Endothelial cell of umbilical vein (primary cell): ENCODE data around the gene RNPEPL1. TPM values are rescaled to one million over a fixed set of nuclear protein-coding genes. Genes with fewer than 3 reads are reported as not detected.

Experiments used
- BruUV-seq: library from RNA; stranded (reverse); fragments of 400-500 nt; replicated peaks from 2 replicates; lab custom pipeline; 2021; lab: Mats Ljungman, UMichigan
- CTCF ChIA-PET: fragments of 300-600, 350-600 bp; sonication (Branson Sonifier 250); formaldehyde crosslinking; loops from one replicate; lab custom pipeline; 2021; ENCODE audit warnings: antibody characterized with exemption, inconsistent platforms; lab: Charles Lee
- POLR2A ChIA-PET: fragments of 300-600, 350-600 bp; sonication (Branson Sonifier 250); formaldehyde crosslinking; loops from one replicate; lab custom pipeline; 2021; ENCODE audit warnings: antibody characterized with exemption, inconsistent platforms; lab: Charles Lee
- DNase-seq: peaks from one replicate; pipeline ENCODE4 v3.0.0-alpha.2; 2011; ENCODE audit warnings: low read depth, low spot score
- FAIRE-seq: peaks from 2 replicates; lab custom pipeline; 2011; peaks lifted over from hg19 to GRCh38; lab: Jason Lieb, UNC
- H2AFZ ChIP-seq: 2 replicates; pipeline ENCODE4 v1.6.0; 2012; ENCODE audit warnings: low read depth, low read length, control low read depth, inconsistent platforms
- H3K27ac ChIP-seq: 2 replicates; pipeline ENCODE4 v1.5.1; 2011; ENCODE audit warnings: low read depth, mild to moderate bottlenecking, control low read depth, low read length, moderate library complexity; ENCODE audit not compliant: insufficient read depth
- H3K27me3 ChIP-seq, 2 experiments: 2 replicates each; pipeline versions ENCODE4 v1.6.0 to v1.6.1; 2011; ENCODE audit warnings: low read length in 2 of 2, mixed read lengths in 1 of 2; ENCODE audit not compliant: control insufficient read depth in 2 of 2, insufficient read depth in 2 of 2
- H3K36me3 ChIP-seq, 2 experiments: 2 replicates in 1 of 2; 3 replicates in 1 of 2; pipeline ENCODE4 v1.5.1; 2011; ENCODE audit warnings: low read length in 2 of 2, mild to moderate bottlenecking in 1 of 2, moderate library complexity in 1 of 2; ENCODE audit not compliant: control insufficient read depth in 2 of 2, insufficient read depth in 2 of 2; ENCODE audit errors: extremely low read depth in 1 of 2
- H3K4me1 ChIP-seq: 3 replicates; pipeline ENCODE4 v1.5.1; 2011; ENCODE audit warnings: mild to moderate bottlenecking, low read length; ENCODE audit not compliant: control insufficient read depth, insufficient read depth; ENCODE audit errors: extremely low read depth
- H3K4me2 ChIP-seq: 2 replicates; pipeline ENCODE4 v1.6.1; 2011; ENCODE audit warnings: low read length, control low read depth, mixed read lengths; ENCODE audit not compliant: insufficient read depth
- H3K4me3 ChIP-seq, 3 experiments: fragments of 200-600 bp in 1 of 3; sonication (generic), shearing (Covaris generic) in 1 of 3; replicated peaks in 1 of 3; 2 replicates each; pipeline ENCODE4 v1.5.1; 2011 to 2016; ENCODE audit warnings: control low read depth in 3 of 3, low read length in 3 of 3, mild to moderate bottlenecking in 2 of 3, inconsistent platforms in 1 of 3, low read depth in 1 of 3, moderate library complexity in 1 of 3; ENCODE audit not compliant: insufficient read depth in 1 of 3
- H3K79me2 ChIP-seq: 2 replicates; pipeline ENCODE4 v1.6.0; 2012; ENCODE audit warnings: low read length, inconsistent platforms; ENCODE audit not compliant: control insufficient read depth, insufficient read depth
- H3K9ac ChIP-seq: replicated peaks from 2 replicates; pipeline ENCODE3; 2011; ENCODE audit warnings: low read length, control low read depth; ENCODE audit not compliant: insufficient read depth; ENCODE audit errors: extremely low read depth
- H3K9me1 ChIP-seq: replicated peaks from 3 replicates; pipeline ENCODE4 v1.6.0; 2011; ENCODE audit warnings: mild to moderate bottlenecking, low read length; ENCODE audit not compliant: control insufficient read depth, insufficient read depth; ENCODE audit errors: extremely low read depth
- H3K9me3 ChIP-seq: replicated peaks from 2 replicates; pipeline ENCODE4 v1.5.1; 2012; ENCODE audit warnings: low read length, inconsistent platforms; ENCODE audit not compliant: control insufficient read depth, insufficient read depth
- H4K20me1 ChIP-seq: replicated peaks from 2 replicates; pipeline ENCODE3; 2011; ENCODE audit warnings: mild to moderate bottlenecking, low read length; ENCODE audit not compliant: control insufficient read depth, insufficient read depth; ENCODE audit errors: extremely low read depth
- EZH2 ChIP-seq: IDR thresholded peaks from 2 replicates; pipeline ENCODE4 v1.6.1; 2012; ENCODE audit warnings: borderline replicate concordance, low read depth, mild to moderate bottlenecking, moderate library complexity, low read length, inconsistent platforms; ENCODE audit not compliant: severe bottlenecking
- FOS ChIP-seq: IDR thresholded peaks from 2 replicates; pipeline ENCODE4 v1.6.1; 2011; ENCODE audit warnings: mild to moderate bottlenecking, low read length, moderate library complexity, borderline replicate concordance; ENCODE audit not compliant: insufficient read depth
- GATA2 ChIP-seq: IDR thresholded peaks from 2 replicates; pipeline ENCODE4 v1.7.0; 2011; ENCODE audit warnings: low read depth, mild to moderate bottlenecking, moderate library complexity, mixed read lengths, low read length; ENCODE audit not compliant: insufficient read length, insufficient read depth
- JUN ChIP-seq: IDR thresholded peaks from 2 replicates; pipeline ENCODE4 v1.6.1; 2011; ENCODE audit warnings: borderline replicate concordance, low read depth; ENCODE audit not compliant: insufficient read length, insufficient read depth
- MAX ChIP-seq: IDR thresholded peaks from 2 replicates; pipeline ENCODE4 v1.6.1; 2011; ENCODE audit not compliant: insufficient read depth, insufficient read length
- MYC ChIP-seq: IDR thresholded peaks from one replicate; pipeline ENCODE4 v1.6.1; 2011; ENCODE audit warnings: mild to moderate bottlenecking, low read depth, low read length
- POLR2A ChIP-seq: IDR thresholded peaks from 2 replicates; pipeline ENCODE4 v1.6.1; 2012; ENCODE audit warnings: low read depth, mild to moderate bottlenecking, control low read depth, low read length
- POLR2AphosphoS5 ChIP-seq: IDR thresholded peaks from 2 replicates; pipeline ENCODE4 v1.6.1; 2012; ENCODE audit warnings: low read depth, mild to moderate bottlenecking, control low read depth, low read length, moderate library complexity; ENCODE audit not compliant: insufficient read depth
- dilution Hi-C: fragments of 300-500 bp; cut with MboI; formaldehyde crosslinking; loops from one replicate; pipeline ENCODE4 v1.15.0; 2019; ENCODE audit warnings: low sequenced_read_pairs; ENCODE audit not compliant: extremely low pct_ligation_motif_present
- intact Hi-C: fragments of 100-400 bp; cut with micrococcal nuclease; formaldehyde crosslinking; loops from one replicate; pipeline ENCODE4 v1.10.0; 2022
- polyA plus RNA-seq, 4 experiments: library from polyadenylated mRNA; depleted of rRNA in 3 of 4; stranded (reverse) in 3 of 4; unstranded in 1 of 4; fragments of >200 nt; gene quantifications; 2 replicates each; pipeline versions ENCODE4 v1.2.1 to v1.2.3, GENCODE V29; 2011 to 2012; ENCODE audit warnings: missing spikeins in 1 of 4
- total RNA-seq: library from RNA; stranded (reverse); gene quantifications from 2 replicates; pipeline ENCODE4 v1.2.3, GENCODE V29; 2021
- TF ChIP-seq, protein P1 (sequence below), 2 donors: IDR thresholded peaks; 1 replicate in 1 of 2; 2 replicates in 1 of 2; pipeline ENCODE4 v1.5.1; 2011; ENCODE audit warnings: low read length in 2 of 2, mild to moderate bottlenecking in 2 of 2, moderate library complexity in 2 of 2, control low read depth in 1 of 2, inconsistent platforms in 1 of 2, low read depth in 1 of 2; ENCODE audit not compliant: insufficient read depth in 1 of 2; ENCODE audit errors: extremely low read depth in 1 of 2

The RNPEPL1 gene
- total and polyA plus RNA-seq, 2 donors (not counting 3 experiments of a cell fraction or from before 2014, with no cell fraction given): 35.8 to 67.1 TPM

- intact Hi-C loops: no loop called here
- DNase-seq (no peak), FAIRE-seq (no peak)
- Histone ChIP-seq H3K36me3 (no peaks in the 10 kb centered on the region), H3K9me1 (no peaks in the 10 kb centered on the region), H3K4me3 (no peak overlapping the region), H3K9ac (no peak overlapping the region), H3K4me2 (no peak overlapping the region), H3K4me1 (no peaks in the 10 kb centered on the region), H3K79me2 (no peaks in the 10 kb centered on the region), H3K27me3 (no peaks in the 10 kb centered on the region), H3K9me3 (no peaks in the 10 kb centered on the region), H4K20me1 (no peaks in the 10 kb centered on the region), H3K27ac (no peak overlapping the region), H2AFZ (no peak overlapping the region)
- CTCF ChIA-PET: no interaction called here
- dilution Hi-C loops: no loop called here
- no TSS peak for BruUV-seq
- POLR2A ChIA-PET: no interaction called here
- TF ChIP-seq JUN: no peak
- TF ChIP-seq GATA2: no peak
- TF ChIP-seq FOS: no peak
- no peak for TF ChIP-seq POLR2AphosphoS5
- TF ChIP-seq, protein P1, sequence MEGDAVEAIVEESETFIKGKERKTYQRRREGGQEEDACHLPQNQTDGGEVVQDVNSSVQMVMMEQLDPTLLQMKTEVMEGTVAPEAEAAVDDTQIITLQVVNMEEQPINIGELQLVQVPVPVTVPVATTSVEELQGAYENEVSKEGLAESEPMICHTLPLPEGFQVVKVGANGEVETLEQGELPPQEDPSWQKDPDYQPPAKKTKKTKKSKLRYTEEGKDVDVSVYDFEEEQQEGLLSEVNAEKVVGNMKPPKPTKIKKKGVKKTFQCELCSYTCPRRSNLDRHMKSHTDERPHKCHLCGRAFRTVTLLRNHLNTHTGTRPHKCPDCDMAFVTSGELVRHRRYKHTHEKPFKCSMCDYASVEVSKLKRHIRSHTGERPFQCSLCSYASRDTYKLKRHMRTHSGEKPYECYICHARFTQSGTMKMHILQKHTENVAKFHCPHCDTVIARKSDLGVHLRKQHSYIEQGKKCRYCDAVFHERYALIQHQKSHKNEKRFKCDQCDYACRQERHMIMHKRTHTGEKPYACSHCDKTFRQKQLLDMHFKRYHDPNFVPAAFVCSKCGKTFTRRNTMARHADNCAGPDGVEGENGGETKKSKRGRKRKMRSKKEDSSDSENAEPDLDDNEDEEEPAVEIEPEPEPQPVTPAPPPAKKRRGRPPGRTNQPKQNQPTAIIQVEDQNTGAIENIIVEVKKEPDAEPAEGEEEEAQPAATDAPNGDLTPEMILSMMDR (IDR thresholded peaks at IDR 0.05; ENCODE audit: extremely low read depth in 1 of 2, insufficient read depth in 1 of 2, low read depth in 1 of 2, low read length in 2 of 2): no peak
- no peak for TF ChIP-seq MYC
- TF ChIP-seq MAX: no peak
- TF ChIP-seq POLR2A: no peak
- no peak for TF ChIP-seq EZH2
Observed at GRCh38 chr2:240613781-240614180, 45.5 kb downstream of the RNPEPL1 start.
